ENCODE measurements around the gene CPHXL2.

DNA sequence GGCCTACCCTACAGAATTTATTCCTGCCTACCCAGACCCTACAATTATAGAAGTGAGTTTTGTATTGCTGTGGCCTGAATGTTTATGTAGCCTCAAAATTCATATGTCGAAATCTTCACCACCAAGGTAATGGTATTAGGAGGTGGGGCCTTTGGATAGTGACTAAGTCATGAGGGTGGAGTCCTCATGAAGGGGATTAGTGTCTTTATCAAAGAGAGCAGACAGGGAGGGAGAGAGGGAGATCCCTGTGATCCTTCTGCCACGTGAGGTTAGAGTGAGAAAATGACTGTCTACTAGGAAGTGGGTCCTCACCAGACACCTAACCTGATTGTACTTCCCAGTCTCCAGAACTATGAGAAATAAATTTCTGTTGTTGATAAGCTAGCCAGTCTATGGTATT lies 25.4 kb upstream of the CPHXL2 start:
- TF ChIP-seq EZH2 (optimal IDR thresholded peaks at IDR 0.05; ENCODE audit: low read depth, low read length): no peak
- TF ChIP-seq, protein P1, sequence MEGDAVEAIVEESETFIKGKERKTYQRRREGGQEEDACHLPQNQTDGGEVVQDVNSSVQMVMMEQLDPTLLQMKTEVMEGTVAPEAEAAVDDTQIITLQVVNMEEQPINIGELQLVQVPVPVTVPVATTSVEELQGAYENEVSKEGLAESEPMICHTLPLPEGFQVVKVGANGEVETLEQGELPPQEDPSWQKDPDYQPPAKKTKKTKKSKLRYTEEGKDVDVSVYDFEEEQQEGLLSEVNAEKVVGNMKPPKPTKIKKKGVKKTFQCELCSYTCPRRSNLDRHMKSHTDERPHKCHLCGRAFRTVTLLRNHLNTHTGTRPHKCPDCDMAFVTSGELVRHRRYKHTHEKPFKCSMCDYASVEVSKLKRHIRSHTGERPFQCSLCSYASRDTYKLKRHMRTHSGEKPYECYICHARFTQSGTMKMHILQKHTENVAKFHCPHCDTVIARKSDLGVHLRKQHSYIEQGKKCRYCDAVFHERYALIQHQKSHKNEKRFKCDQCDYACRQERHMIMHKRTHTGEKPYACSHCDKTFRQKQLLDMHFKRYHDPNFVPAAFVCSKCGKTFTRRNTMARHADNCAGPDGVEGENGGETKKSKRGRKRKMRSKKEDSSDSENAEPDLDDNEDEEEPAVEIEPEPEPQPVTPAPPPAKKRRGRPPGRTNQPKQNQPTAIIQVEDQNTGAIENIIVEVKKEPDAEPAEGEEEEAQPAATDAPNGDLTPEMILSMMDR (IDR thresholded peaks at IDR 0.05; ENCODE audit: low read length): no peak

Measured in MM.1S (cell line).